Testis (tissue), 3 donors: ENCODE results near the gene CPXM2. TPM values are rescaled to one million over a fixed set of nuclear protein-coding genes. Genes with fewer than 3 reads are reported as not detected.

ENCODE experiments used
- DNase-seq: peaks from one replicate; pipeline ENCODE4 v3.0.0-alpha.2; 2019
- H3K27ac ChIP-seq, 2 donors: fragments of 200-600 bp; sonication (generic); one replicate each; pipeline ENCODE4 v1.5.1; 2019
- H3K27me3 ChIP-seq: fragments of 200-600 bp; sonication (generic); one replicate; pipeline ENCODE4 v1.5.1; 2019
- H3K36me3 ChIP-seq: fragments of 200-600 bp; sonication (generic); one replicate; pipeline ENCODE4 v1.5.1; 2017; ENCODE audit warnings: low read depth; ENCODE audit errors: missing control alignments
- H3K4me1 ChIP-seq: fragments of 200-600 bp; sonication (generic); one replicate; pipeline ENCODE4 v1.5.1; 2019
- H3K4me3 ChIP-seq, 2 donors: fragments of 200-600 bp; sonication (generic); one replicate each; pipeline ENCODE4 v1.5.1; 2017 to 2019
- H3K9me3 ChIP-seq: fragments of 200-600 bp; sonication (generic); one replicate; pipeline ENCODE4 v1.5.1; 2017
- CTCF ChIP-seq, 3 experiments: fragments of 450-650 bp in 2 of 3; fragments of 200-600 bp in 1 of 3; sonication (generic) in 1 of 3; IDR thresholded peaks; one replicate each; pipeline ENCODE4 v1.5.1; 2016 to 2019; ENCODE audit warnings: antibody characterized with exemption in 3 of 3, mild to moderate bottlenecking in 2 of 3, moderate library complexity in 1 of 3
- POLR2A ChIP-seq: fragments of 450-650 bp; IDR thresholded peaks from one replicate; pipeline ENCODE4 v1.6.1; 2017; ENCODE audit warnings: antibody characterized with exemption, mild to moderate bottlenecking, moderate library complexity
- WGBS, 2 donors: methylation state at CpG; one replicate each; pipeline ENCODE4 v1.1.5; 2018; 5-methylcytosine and 5-hydroxymethylcytosine counted together
- intact Hi-C: fragments of 100-400 bp; cut with DNase I; formaldehyde crosslinking; loops from one replicate; pipeline ENCODE4 v1.15.1; 2023; ENCODE audit warnings: low total_unique reads
- polyA plus RNA-seq: library from polyadenylated mRNA; stranded (reverse); fragments of 350-450 nt; fragmentation: Illumina TruSeq; extraction: RNeasy Lipid Tissue Mini Kit (QIAGEN cat#74804); gene quantifications from one replicate; pipeline ENCODE4 v1.2.3, GENCODE V29; 2014; ENCODE audit warnings: low read depth, low replicate concordance; ENCODE audit not compliant: insufficient read depth
- total RNA-seq, 2 donors: library from RNA; depleted of rRNA; stranded (reverse); fragments of >200 nt; gene quantifications; one replicate each; pipeline ENCODE4 v1.2.3, GENCODE V29; 2016

The CPXM2 gene
- total and polyA plus RNA-seq, 3 donors from 2014 or later = 16.0 to 40.0 (median 17.5) TPM

DNA sequence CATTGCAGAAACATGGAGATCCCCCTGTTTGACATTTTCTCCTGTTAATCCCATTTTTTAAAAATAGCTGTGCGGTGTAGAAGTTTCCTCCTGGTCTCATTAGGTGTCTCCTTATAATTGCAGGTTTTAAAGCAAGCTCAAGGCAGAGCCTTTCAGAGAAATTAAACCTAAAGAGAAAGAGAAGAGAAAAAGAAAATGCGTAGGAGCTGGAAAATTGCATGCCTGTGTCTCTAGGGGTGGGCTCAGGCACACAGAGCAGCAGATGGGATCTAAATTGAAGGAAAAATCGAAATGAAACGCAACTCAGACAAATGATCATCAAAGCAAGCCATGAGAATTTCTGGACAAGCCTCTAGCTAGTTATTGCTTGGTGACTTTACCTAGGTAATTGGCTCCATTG, 185.4 kb downstream of the CPXM2 start:
- WGBS, 2 donors = 42 to 58% methylated on average over 4 of the region's 4 CpGs
- H3K4me3 ChIP-seq = no peak overlapping the region
- no peaks in the 10 kb centered on the region for H3K36me3 ChIP-seq
- H3K27ac ChIP-seq = no peak overlapping the region
- intact Hi-C loops = no loop called here
- no peaks in the 10 kb centered on the region for H3K4me1 ChIP-seq
- TF ChIP-seq POLR2A (no peak), CTCF (IDR thresholded peaks at IDR 0.05) (no peak)
- no peaks in the 10 kb centered on the region for H3K27me3 ChIP-seq
- no peak for DNase-seq
- no peaks in the 10 kb centered on the region for H3K9me3 ChIP-seq

DNA sequence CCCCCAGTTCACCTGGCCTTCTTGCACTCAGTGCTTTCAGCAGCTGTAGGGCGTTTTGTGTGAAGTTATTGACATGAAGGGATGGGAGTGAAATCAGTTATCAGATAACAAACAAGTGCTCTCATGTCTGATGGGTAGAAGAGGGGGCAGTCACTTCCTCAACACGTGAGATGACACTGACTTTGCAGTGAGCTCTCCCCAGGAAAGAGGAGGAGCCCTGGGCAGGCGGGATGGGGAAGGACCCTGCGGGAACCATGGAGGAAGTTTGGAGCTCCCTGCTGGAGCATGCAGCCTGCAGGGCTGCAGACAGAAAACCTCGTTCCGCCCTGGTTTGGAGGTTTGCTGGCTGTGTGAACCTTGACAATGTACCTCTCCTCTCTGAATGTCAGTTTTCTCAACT, 186.8 kb downstream of the CPXM2 start:
- Histone ChIP-seq H3K36me3 (no peaks in the 10 kb centered on the region), H3K27ac (no peak overlapping the region), H3K4me3 (no peak overlapping the region), H3K27me3 (no peaks in the 10 kb centered on the region), H3K4me1 (no peaks in the 10 kb centered on the region), H3K9me3 (no peaks in the 10 kb centered on the region)
- 51 to 72% methylated on average over 6 of the region's 6 CpGs for WGBS, 2 donors
- TF ChIP-seq POLR2A = no peak
- no peak for TF ChIP-seq CTCF (IDR thresholded peaks at IDR 0.05)
- intact Hi-C loops = no loop called here
- DNase-seq = no peak

DNA sequence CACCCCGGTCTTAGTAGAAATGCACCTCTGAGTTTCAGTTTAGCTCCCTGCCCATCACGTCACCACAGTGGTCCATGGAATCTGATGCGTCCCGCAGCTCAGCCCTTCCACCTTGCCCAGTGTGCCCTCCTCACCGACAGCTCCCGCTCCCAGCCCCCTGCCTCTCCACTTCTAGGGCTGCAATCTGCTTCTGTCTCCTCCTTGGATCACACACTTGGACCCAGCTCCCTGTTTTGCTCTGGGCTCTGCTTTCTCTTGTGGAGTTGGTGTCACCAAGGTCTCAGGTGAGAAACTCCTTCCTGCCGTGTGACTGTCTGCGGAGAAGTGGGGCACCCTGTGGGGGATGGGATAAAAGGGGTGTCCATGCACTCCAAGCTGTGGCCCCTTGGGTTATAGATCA, 187.5 kb downstream of the CPXM2 start:
- TF ChIP-seq POLR2A = no peak
- no peak for TF ChIP-seq CTCF (IDR thresholded peaks at IDR 0.05)
- Histone ChIP-seq H3K27me3 (no peaks in the 10 kb centered on the region), H3K9me3 (no peaks in the 10 kb centered on the region), H3K27ac (no peak overlapping the region), H3K36me3 (no peaks in the 10 kb centered on the region), H3K4me1 (no peaks in the 10 kb centered on the region), H3K4me3 (no peak overlapping the region)
- WGBS, 2 donors = 87 to 90% methylated on average over 8 of the region's 8 CpGs
- intact Hi-C loops = no loop called here
- DNase-seq = no peak

- Histone ChIP-seq H3K27me3 (no peaks in the 10 kb centered on the region), H3K4me1 (no peaks in the 10 kb centered on the region), H3K4me3 (no peak overlapping the region), H3K9me3 (no peaks in the 10 kb centered on the region), H3K36me3 (no peaks in the 10 kb centered on the region), H3K27ac (no peak overlapping the region)
- WGBS, 2 donors = 79 to 90% methylated on average over 5 to 6 of the region's 6 CpGs
- TF ChIP-seq POLR2A (no peak), CTCF (IDR thresholded peaks at IDR 0.05) (no peak)
- intact Hi-C loops = no loop called here
- no peak for DNase-seq
These were observed 188.3 kb downstream of the CPXM2 start for GRCh38 chr10:123703195-123703790.

Other genes starting within 250 kb of the CPXM2 start
- under 1 TPM; 0.31 to 0.37 TPM for gene GPR26, start 225.5 kb downstream of the CPXM2 start, total RNA-seq
- 0.15 TPM for gene GPR26, start 225.5 kb downstream of the CPXM2 start, polyA plus RNA-seq
- 10 to 100 TPM in 1 of 2 donors, 1 to 10 TPM in 1; 9.3 to 11.5 TPM for gene CHST15, start 201.8 kb upstream of the CPXM2 start, total RNA-seq
- 12.8 TPM for gene CHST15, start 201.8 kb upstream of the CPXM2 start, polyA plus RNA-seq